ENCODE results near the gene SYNJ2.

Gene SYNJ2

GRCh38 chr6:157988700-157989063 is 7.0 kb downstream of the SYNJ2 start:
- no peak for TF ChIP-seq CTCF (IDR thresholded peaks at IDR 0.05; ENCODE audit: low read depth, low read length)
- Histone ChIP-seq H3K27me3 (no peaks in the 10 kb centered on the region), H3K9me3 (no peaks in the 10 kb centered on the region), H3K4me3 (ENCODE audit: low read depth, low read length) (no peak overlapping the region), H3K36me3 (no peaks in the 10 kb centered on the region), H3K4me1 (peaks cover 20% of the 10 kb centered on the region)
- no peak for DNase-seq

- Histone ChIP-seq H3K9me3 (no peaks in the 10 kb centered on the region), H3K36me3 (no peaks in the 10 kb centered on the region), H3K27me3 (no peaks in the 10 kb centered on the region), H3K4me1 (peaks cover 20% of the 10 kb centered on the region), H3K4me3 (ENCODE audit: low read depth, low read length) (peak overlapping the region; percentile 30)
- no peak for TF ChIP-seq CTCF (IDR thresholded peaks at IDR 0.05; ENCODE audit: low read depth, low read length)
- DNase-seq, result peak; percentile 85
These were observed 8.1 kb downstream of the SYNJ2 start for GRCh38 chr6:157989541-157990289.

- TF ChIP-seq CTCF (IDR thresholded peaks at IDR 0.05; ENCODE audit: low read depth, low read length), result no peak
- H3K9me3 ChIP-seq, result no peaks in the 10 kb centered on the region
- H3K4me3 ChIP-seq (ENCODE audit: low read depth, low read length), result no peak overlapping the region
- H3K36me3 ChIP-seq, result no peaks in the 10 kb centered on the region
- no peaks in the 10 kb centered on the region for H3K27me3 ChIP-seq
- no peak for DNase-seq
- H3K4me1 ChIP-seq, result peaks cover 19% of the 10 kb centered on the region
These were observed 8.8 kb downstream of the SYNJ2 start for GRCh38 chr6:157990321-157991066.

GRCh38 chr6:157991067-157991432 is 9.4 kb downstream of the SYNJ2 start:
- Histone ChIP-seq H3K4me1 (peaks cover 20% of the 10 kb centered on the region), H3K4me3 (ENCODE audit: low read depth, low read length) (no peak overlapping the region), H3K27me3 (no peaks in the 10 kb centered on the region), H3K36me3 (no peaks in the 10 kb centered on the region), H3K9me3 (no peaks in the 10 kb centered on the region)
- no peak for DNase-seq
- TF ChIP-seq CTCF (IDR thresholded peaks at IDR 0.05; ENCODE audit: low read depth, low read length), result no peak

GRCh38 chr6:157993076-157993475 is 11.4 kb downstream of the SYNJ2 start:
- H3K36me3 ChIP-seq, result no peaks in the 10 kb centered on the region
- H3K27me3 ChIP-seq, result no peaks in the 10 kb centered on the region
- H3K4me3 ChIP-seq (ENCODE audit: low read depth, low read length), result no peak overlapping the region
- H3K4me1 ChIP-seq, result peaks cover 37% of the 10 kb centered on the region
- no peaks in the 10 kb centered on the region for H3K9me3 ChIP-seq
- TF ChIP-seq CTCF (IDR thresholded peaks at IDR 0.05; ENCODE audit: low read depth, low read length), result no peak
- no peak for DNase-seq

Data from BE2C (cell line).